ES-I3 (cell line): Measurements from ENCODE around the gene MMP21.
A peak's percentile ranks its signal among the peaks of the same experiment; 100 is the strongest.

ENCODE experiments used
- H3K36me3 ChIP-seq: 2 replicates; pipeline ENCODE4 v1.6.1; 2013; ENCODE audit warnings: mild to moderate bottlenecking, low read length, control low read depth, moderate library complexity; ENCODE audit not compliant: insufficient read depth
- H3K4me1 ChIP-seq: 2 replicates; pipeline ENCODE4 v1.6.1; 2013; ENCODE audit warnings: mild to moderate bottlenecking, control low read depth, low read length; ENCODE audit not compliant: insufficient read depth
- H3K9ac ChIP-seq: 2 replicates; pipeline ENCODE4 v1.6.1; 2013; ENCODE audit warnings: low read depth, mild to moderate bottlenecking, low read length, moderate library complexity
- H3K9me3 ChIP-seq: 2 replicates; pipeline ENCODE4 v1.6.1; 2013; ENCODE audit warnings: mild to moderate bottlenecking, low read length, moderate library complexity; ENCODE audit not compliant: control insufficient read depth, insufficient read depth

Gene MMP21

GRCh38 chr10:125761961-125762360, 13.7 kb downstream of the MMP21 start:
- no peaks in the 10 kb centered on the region for H3K9me3 ChIP-seq
- peaks cover 23% of the 10 kb centered on the region for H3K36me3 ChIP-seq
- H3K4me1 ChIP-seq = no peaks in the 10 kb centered on the region
- no peak overlapping the region for H3K9ac ChIP-seq

- H3K36me3 ChIP-seq = peaks cover 23% of the 10 kb centered on the region
- no peak overlapping the region for H3K9ac ChIP-seq
- H3K4me1 ChIP-seq = no peaks in the 10 kb centered on the region
- no peaks in the 10 kb centered on the region for H3K9me3 ChIP-seq
Measured at GRCh38 chr10:125757742-125758141, 17.9 kb downstream of the MMP21 start.

- Histone ChIP-seq H3K36me3 (peaks cover 27% of the 10 kb centered on the region), H3K4me1 (no peaks in the 10 kb centered on the region), H3K9ac (no peak overlapping the region), H3K9me3 (no peaks in the 10 kb centered on the region)
Measured at GRCh38 chr10:125756853-125757487, 18.7 kb downstream of the MMP21 start.

GRCh38 chr10:125756196-125756595, 19.4 kb downstream of the MMP21 start:
- Histone ChIP-seq H3K9ac (no peak overlapping the region), H3K4me1 (no peaks in the 10 kb centered on the region), H3K36me3 (peaks cover 30% of the 10 kb centered on the region), H3K9me3 (no peaks in the 10 kb centered on the region)

- no peaks in the 10 kb centered on the region for H3K9me3 ChIP-seq
- peaks cover 51% of the 10 kb centered on the region for H3K36me3 ChIP-seq
- H3K9ac ChIP-seq = no peak overlapping the region
- no peaks in the 10 kb centered on the region for H3K4me1 ChIP-seq
Measured at GRCh38 chr10:125747417-125747816, 28.2 kb downstream of the MMP21 start.

GRCh38 chr10:125744909-125745308, 30.7 kb downstream of the MMP21 start:
- H3K9me3 ChIP-seq = no peaks in the 10 kb centered on the region
- peaks cover 43% of the 10 kb centered on the region for H3K36me3 ChIP-seq
- no peaks in the 10 kb centered on the region for H3K4me1 ChIP-seq
- no peak overlapping the region for H3K9ac ChIP-seq

GRCh38 chr10:125742465-125742864, 33.2 kb downstream of the MMP21 start:
- H3K4me1 ChIP-seq = no peaks in the 10 kb centered on the region
- no peaks in the 10 kb centered on the region for H3K9me3 ChIP-seq
- peaks cover 53% of the 10 kb centered on the region for H3K36me3 ChIP-seq
- H3K9ac ChIP-seq = no peak overlapping the region

GRCh38 chr10:125739994-125740679, 35.5 kb downstream of the MMP21 start:
- peaks cover 59% of the 10 kb centered on the region for H3K36me3 ChIP-seq
- no peaks in the 10 kb centered on the region for H3K4me1 ChIP-seq
- H3K9ac ChIP-seq = no peak overlapping the region
- no peaks in the 10 kb centered on the region for H3K9me3 ChIP-seq

GRCh38 chr10:125738206-125738605, 37.4 kb downstream of the MMP21 start:
- Histone ChIP-seq H3K4me1 (no peaks in the 10 kb centered on the region), H3K9me3 (no peaks in the 10 kb centered on the region), H3K36me3 (peaks cover 51% of the 10 kb centered on the region), H3K9ac (no peak overlapping the region)

- H3K36me3 ChIP-seq = peaks cover 53% of the 10 kb centered on the region
Measured at GRCh38 chr10:125734823-125735222, 40.8 kb downstream of the MMP21 start.

GRCh38 chr10:125734148-125734547, 41.5 kb downstream of the MMP21 start:
- no peaks in the 10 kb centered on the region for H3K9me3 ChIP-seq
- no peaks in the 10 kb centered on the region for H3K4me1 ChIP-seq
- H3K36me3 ChIP-seq = peaks cover 56% of the 10 kb centered on the region
- no peak overlapping the region for H3K9ac ChIP-seq

More at GRCh38 chr10:125734823-125735222, 40.8 kb downstream of the MMP21 start:
- Histone ChIP-seq H3K9me3 (no peaks in the 10 kb centered on the region), H3K9ac (no peak overlapping the region), H3K4me1 (no peaks in the 10 kb centered on the region)

GRCh38 chr10:125727436-125727835, 48.2 kb downstream of the MMP21 start:
- H3K9me3 ChIP-seq = no peaks in the 10 kb centered on the region
- peaks cover 24% of the 10 kb centered on the region for H3K36me3 ChIP-seq
- H3K4me1 ChIP-seq = no peaks in the 10 kb centered on the region
- no peak overlapping the region for H3K9ac ChIP-seq

- Histone ChIP-seq H3K4me1 (no peaks in the 10 kb centered on the region), H3K9ac (no peak overlapping the region), H3K36me3 (peaks cover 23% of the 10 kb centered on the region), H3K9me3 (no peaks in the 10 kb centered on the region)
Measured at GRCh38 chr10:125726914-125727313, 48.7 kb downstream of the MMP21 start.

- peaks cover 11% of the 10 kb centered on the region for H3K36me3 ChIP-seq
- H3K9me3 ChIP-seq = no peaks in the 10 kb centered on the region
- H3K4me1 ChIP-seq = no peaks in the 10 kb centered on the region
- H3K9ac ChIP-seq = no peak overlapping the region
Measured at GRCh38 chr10:125722811-125723210, 52.8 kb downstream of the MMP21 start.

GRCh38 chr10:125721035-125721434, 54.6 kb downstream of the MMP21 start:
- 0 out of 2 replicates have a peak overlapping the region, but pooled peaks have one; percentile 80 for H3K9ac ChIP-seq
- no peaks in the 10 kb centered on the region for H3K4me1 ChIP-seq
- peaks cover 11% of the 10 kb centered on the region for H3K36me3 ChIP-seq
- H3K9me3 ChIP-seq = no peaks in the 10 kb centered on the region
